Adrenal gland (tissue), 12 donors: ENCODE measurements around the gene CALN1. TPM values are rescaled to one million over a fixed set of nuclear protein-coding genes. Genes with fewer than 3 reads are reported as not detected.

ENCODE experiments used
- DNase-seq, 7 donors: peaks; one replicate each; pipeline ENCODE4 v3.0.0-alpha.2; 2019 to 2020
- H3K27ac ChIP-seq, 5 donors: fragments of 200-600 bp; sonication (generic) in 4 of 5; 1 replicate in 3 of 5; 2 replicates in 2 of 5; pipeline versions ENCODE4 v1.5.1 to v1.8.0; 2016 to 2020; ENCODE audit warnings: mild to moderate bottlenecking in 1 of 5
- H3K27me3 ChIP-seq: fragments of 200-600 bp; 2 replicates; pipeline ENCODE4 v1.8.0; 2021
- H3K36me3 ChIP-seq, 2 donors: fragments of 200-600 bp; replicated peaks in 1 of 2; 1 replicate in 1 of 2; 2 replicates in 1 of 2; pipeline versions ENCODE4 v1.5.1 to v1.8.0; 2018 to 2022
- H3K4me1 ChIP-seq, 2 donors: fragments of 200-600 bp; replicated peaks in 1 of 2; 1 replicate in 1 of 2; 2 replicates in 1 of 2; pipeline versions ENCODE4 v1.5.1 to v1.8.0; 2018 to 2021
- H3K4me3 ChIP-seq, 4 donors: fragments of 200-600 bp; sonication (generic) in 3 of 4; one replicate each; pipeline ENCODE4 v1.5.1; 2016 to 2018
- H3K9me3 ChIP-seq, 3 donors: fragments of 200-600 bp; sonication (generic) in 1 of 3; replicated peaks in 1 of 3; 1 replicate in 2 of 3; 2 replicates in 1 of 3; pipeline versions ENCODE4 v1.5.1 to v1.8.0; 2016 to 2021
- CTCF ChIP-seq, 6 experiments: fragments of 450-650 bp in 4 of 6; fragments of 200-600 bp in 2 of 6; sonication (generic) in 1 of 6; IDR thresholded peaks; 1 replicate in 5 of 6; 2 replicates in 1 of 6; pipeline versions ENCODE4 v1.5.1 to v1.8.0; 2016 to 2021; ENCODE audit warnings: antibody characterized with exemption in 6 of 6, mild to moderate bottlenecking in 2 of 6, moderate library complexity in 1 of 6
- POLR2A ChIP-seq, 2 donors: fragments of 450-650 bp; IDR thresholded peaks; one replicate each; pipeline ENCODE4 v1.6.1; 2017; ENCODE audit warnings: antibody characterized with exemption in 2 of 2, mild to moderate bottlenecking in 2 of 2, moderate library complexity in 1 of 2
- WGBS, 4 donors: extraction: QIAGEN DNeasy Blood & Tissue Kit in 2 of 4; methylation state at CpG; one replicate each; pipeline versions ENCODE4 v1.1.5 to v1.1.7; 2013 to 2017; 5-methylcytosine and 5-hydroxymethylcytosine counted together
- intact Hi-C, 2 donors: fragments of 100-400 bp; cut with DNase I; formaldehyde crosslinking; loops; one replicate each; pipeline versions ENCODE4 v1.14.1 to v1.15.0; 2022 to 2023
- polyA plus RNA-seq, 3 donors: library from polyadenylated mRNA; stranded (reverse); fragments of 200-250 nt in 2 of 3; fragments of 350-450 nt in 1 of 3; fragmentation: Illumina TruSeq in 1 of 3; extraction: RNeasy Lipid Tissue Mini Kit (QIAGEN cat#74804) in 1 of 3; gene quantifications; one replicate each; pipeline ENCODE4 v1.2.3, GENCODE V29; 2013 to 2014
- total RNA-seq, 9 donors: library from RNA; depleted of rRNA in 4 of 9; stranded (reverse); fragments of >200 nt in 4 of 9; fragments of 120-200 nt in 1 of 9; fragmentation: NEBNext Ultra II Directional in 1 of 9; extraction: Animal tissue kit (Norgen Biotek cat#: 25700) in 1 of 9; gene quantifications; one replicate each; pipeline versions ENCODE4 v1.1.0 to v1.2.4, GENCODE V29; 2013 to 2023
- donor health status: healthy with polysubstance abuse.
- donor health status: Bipolar disorder and iron deficiency.
- donor health status: DM: yes; HTN: yes; CAD: no.
- donor health status: DM: no; HTN: no; CAD: no.
- donor health status: DM: no; HTN: no; CAD: no.
- donor health status: DM: yes; HTN: yes; CAD: no.

CALN1 gene
- total and polyA plus RNA-seq, 12 donors = 4.3 to 51.5 (median 15.2) TPM

GRCh38 chr7:72409638-72410015, 2.5 kb downstream of the CALN1 start:
- intact Hi-C loops = no loop called here
- no peak for TF ChIP-seq POLR2A (IDR thresholded peaks at IDR 0.05)
- no peak for TF ChIP-seq CTCF (IDR thresholded peaks at IDR 0.05)
- Histone ChIP-seq H3K27ac (no peak overlapping the region), H3K4me1 (no peaks in the 10 kb centered on the region), H3K9me3 (no peaks in the 10 kb centered on the region), H3K4me3 (no peak overlapping the region), H3K27me3 (no peaks in the 10 kb centered on the region), H3K36me3 (no peaks in the 10 kb centered on the region)
- DNase-seq = no peak
- WGBS, 4 donors = 54 to 77% (median 76%) methylated on average over 3 of the region's 3 CpGs

GRCh38 chr7:72408966-72409637, 3.0 kb downstream of the CALN1 start:
- Histone ChIP-seq H3K9me3 (no peaks in the 10 kb centered on the region), H3K36me3 (no peaks in the 10 kb centered on the region), H3K27me3 (no peaks in the 10 kb centered on the region), H3K4me1 (no peaks in the 10 kb centered on the region), H3K4me3 (no peak overlapping the region), H3K27ac (no peak overlapping the region)
- TF ChIP-seq POLR2A (IDR thresholded peaks at IDR 0.05) (no peak), CTCF (IDR thresholded peaks at IDR 0.05) (no peak)
- DNase-seq = no peak
- WGBS, 4 donors = 94 to 100% (median 97%) methylated on average over 9 to 11 of the region's 11 CpGs
- intact Hi-C loops = no loop called here

DNA sequence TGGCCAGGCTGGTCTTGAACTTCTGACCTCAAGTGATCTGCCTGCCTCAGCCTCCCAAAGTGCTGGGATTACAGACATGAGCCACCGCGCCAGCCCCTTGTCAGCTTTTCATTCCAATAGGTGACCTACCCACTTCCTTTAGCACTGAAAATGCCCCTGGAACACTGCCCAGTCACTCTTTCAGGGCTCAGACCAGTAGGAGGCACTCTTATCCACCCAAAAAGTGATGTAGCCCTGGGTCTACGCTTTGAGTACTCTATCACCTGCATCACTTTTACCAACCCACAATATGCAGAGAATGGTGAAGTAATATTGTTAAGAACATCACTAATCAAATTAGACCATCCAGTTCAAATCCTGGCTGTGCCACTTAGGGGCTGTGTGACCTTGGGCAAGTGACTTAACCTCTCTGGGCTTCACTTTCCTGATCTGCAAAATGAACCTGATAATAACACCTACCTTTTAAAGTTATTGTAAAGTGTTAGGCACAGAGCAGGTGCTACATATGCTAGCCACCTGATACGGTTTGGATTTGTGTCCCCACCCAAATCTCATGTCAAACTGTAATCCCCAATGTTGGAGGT, 5.2 kb downstream of the CALN1 start:
- TF ChIP-seq POLR2A (IDR thresholded peaks at IDR 0.05) (no peak), CTCF (IDR thresholded peaks at IDR 0.05) (no peak)
- Histone ChIP-seq H3K4me3 (no peak overlapping the region), H3K36me3 (no peaks in the 10 kb centered on the region), H3K4me1 (no peaks in the 10 kb centered on the region), H3K9me3 (no peaks in the 10 kb centered on the region), H3K27me3 (no peaks in the 10 kb centered on the region), H3K27ac (no peak overlapping the region)
- intact Hi-C loops = no loop called here
- 90 to 94% (median 91%) methylated on average over 4 of the region's 4 CpGs for WGBS, 4 donors
- no peak for DNase-seq

DNA sequence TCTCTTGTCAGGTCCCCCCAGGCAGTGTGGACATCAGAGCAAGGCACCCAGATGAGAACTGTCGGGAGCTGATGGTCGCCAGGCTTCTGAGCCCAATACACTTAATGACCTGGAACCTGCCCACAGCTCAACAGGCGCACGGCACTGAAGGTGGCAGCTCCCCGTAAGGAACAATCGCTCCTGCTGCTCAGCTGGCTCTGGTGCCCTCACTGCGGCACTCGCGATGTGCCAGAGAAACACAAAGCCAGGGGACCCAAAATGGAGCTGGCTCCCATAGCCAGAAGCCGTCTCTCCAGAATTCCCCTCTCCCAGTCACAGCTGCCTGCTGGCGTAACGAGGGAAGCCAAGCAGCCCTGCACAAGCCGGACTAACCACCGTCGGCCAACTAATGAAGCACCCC, 6.3 kb downstream of the CALN1 start:
- no peaks in the 10 kb centered on the region for H3K4me1 ChIP-seq
- no peak overlapping the region for H3K4me3 ChIP-seq
- H3K27me3 ChIP-seq = no peaks in the 10 kb centered on the region
- 88 to 96% (median 93%) methylated on average over 11 to 15 of the region's 15 CpGs for WGBS, 4 donors
- intact Hi-C loops = no loop called here
- H3K27ac ChIP-seq = no peak overlapping the region
- no peaks in the 10 kb centered on the region for H3K36me3 ChIP-seq
- no peak for TF ChIP-seq POLR2A (IDR thresholded peaks at IDR 0.05)
- TF ChIP-seq CTCF (IDR thresholded peaks at IDR 0.05) = no peak
- DNase-seq = no peak
- no peaks in the 10 kb centered on the region for H3K9me3 ChIP-seq
